ENCODE measurements around the gene KRTAP10-5.

- TF ChIP-seq CTCF (IDR thresholded peaks at IDR 0.05; ENCODE audit: insufficient read depth, low read length) (no peak), REST (IDR thresholded peaks at IDR 0.05; ENCODE audit: insufficient replicate concordance, low read depth) (no peak), GABPA (IDR thresholded peaks at IDR 0.05; ENCODE audit: low read depth) (no peak)
Observed at GRCh38 chr21:44614961-44615391, 34.6 kb upstream of the KRTAP10-5 start.

Measured in HL-60 (cell line).